GM19239 (cell line): Measurements from ENCODE around the gene MED29.

Experiments
- DNase-seq: peaks from one replicate; pipeline ENCODE4 v3.0.0; 2011; ENCODE audit warnings: low spot score; ENCODE audit not compliant: insufficient read length
- FAIRE-seq: peaks from 2 replicates; lab custom pipeline; 2011; peaks lifted over from hg19 to GRCh38; lab: Jason Lieb, UNC

The MED29 gene

DNA sequence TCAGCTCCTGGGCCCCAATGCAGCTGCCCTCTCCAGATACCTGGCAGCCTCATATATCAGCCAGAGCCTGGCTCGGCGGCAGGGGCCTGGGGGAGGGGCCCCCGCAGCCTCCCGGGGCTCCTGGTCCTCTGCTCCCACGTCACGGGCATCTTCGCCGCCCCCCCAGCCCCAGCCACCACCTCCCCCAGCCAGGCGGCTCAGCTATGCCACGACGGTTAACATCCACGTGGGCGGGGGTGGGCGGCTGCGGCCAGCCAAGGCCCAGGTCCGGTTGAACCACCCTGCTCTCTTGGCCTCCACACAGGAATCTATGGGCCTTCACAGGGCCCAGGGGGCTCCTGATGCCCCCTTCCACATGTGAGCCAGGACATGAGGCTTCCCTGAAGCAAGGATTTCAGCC lies 33.8 kb downstream of the MED29 start:
- FAIRE-seq = no peak
- DNase-seq = no peak

DNA sequence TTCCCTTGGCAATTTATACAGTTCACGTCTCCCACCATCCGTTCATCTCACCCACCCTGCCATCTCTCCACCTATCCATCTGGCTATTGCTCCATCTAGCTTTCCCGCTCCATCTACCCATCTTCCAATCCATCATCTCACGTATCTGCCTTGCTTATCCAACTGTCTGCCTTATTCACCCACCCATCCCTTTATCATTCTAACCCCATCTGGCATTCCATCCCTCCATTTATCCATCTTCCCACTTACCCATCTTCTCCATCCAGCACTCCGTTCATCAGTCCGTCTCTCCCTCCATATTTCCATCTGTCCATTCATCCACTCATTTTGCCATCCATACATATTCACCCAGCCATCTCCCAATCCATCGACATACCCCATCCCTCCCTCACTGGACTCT lies 34.6 kb downstream of the MED29 start:
- no peak for FAIRE-seq
- no peak for DNase-seq

DNA sequence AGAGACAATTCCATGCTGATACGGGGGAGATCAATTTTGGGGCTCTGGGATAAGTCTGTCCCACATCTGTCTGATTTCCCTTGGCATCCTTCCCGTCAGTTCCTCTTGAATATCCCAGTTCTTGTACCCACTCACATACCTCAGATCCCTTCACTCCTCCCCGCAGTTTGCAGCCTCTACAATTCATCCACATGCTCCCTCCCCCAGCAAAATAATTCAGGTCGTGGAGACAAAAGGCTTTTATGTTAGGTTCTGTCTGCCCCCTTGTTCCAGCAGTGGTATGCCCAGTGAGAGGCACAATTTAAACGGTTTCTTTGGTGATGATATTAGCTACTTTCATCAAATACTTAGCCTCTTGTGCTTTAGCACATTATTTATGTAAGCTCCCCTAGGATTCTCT lies 35.0 kb downstream of the MED29 start:
- FAIRE-seq (no peak), DNase-seq (no peak)

DNA sequence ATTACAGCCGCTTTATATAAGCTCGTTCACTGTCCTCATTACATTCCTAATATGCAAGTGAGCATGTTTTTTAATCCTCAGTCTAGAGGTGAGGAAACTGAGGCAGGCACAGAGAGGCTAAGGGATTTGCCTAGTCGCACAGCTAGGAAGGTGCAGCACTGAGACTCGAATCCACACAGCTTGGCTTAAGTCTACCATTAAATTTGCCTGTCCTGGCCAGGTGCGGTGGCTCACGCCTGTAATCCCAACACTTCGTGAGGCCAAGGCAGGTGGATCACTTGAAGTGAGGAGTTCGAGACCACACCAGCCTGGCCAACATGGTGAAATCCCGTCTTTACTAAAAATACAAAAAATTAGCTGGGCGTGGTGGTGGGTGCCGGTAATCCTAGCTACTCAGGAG lies 36.5 kb downstream of the MED29 start:
- no peak for FAIRE-seq

DNA sequence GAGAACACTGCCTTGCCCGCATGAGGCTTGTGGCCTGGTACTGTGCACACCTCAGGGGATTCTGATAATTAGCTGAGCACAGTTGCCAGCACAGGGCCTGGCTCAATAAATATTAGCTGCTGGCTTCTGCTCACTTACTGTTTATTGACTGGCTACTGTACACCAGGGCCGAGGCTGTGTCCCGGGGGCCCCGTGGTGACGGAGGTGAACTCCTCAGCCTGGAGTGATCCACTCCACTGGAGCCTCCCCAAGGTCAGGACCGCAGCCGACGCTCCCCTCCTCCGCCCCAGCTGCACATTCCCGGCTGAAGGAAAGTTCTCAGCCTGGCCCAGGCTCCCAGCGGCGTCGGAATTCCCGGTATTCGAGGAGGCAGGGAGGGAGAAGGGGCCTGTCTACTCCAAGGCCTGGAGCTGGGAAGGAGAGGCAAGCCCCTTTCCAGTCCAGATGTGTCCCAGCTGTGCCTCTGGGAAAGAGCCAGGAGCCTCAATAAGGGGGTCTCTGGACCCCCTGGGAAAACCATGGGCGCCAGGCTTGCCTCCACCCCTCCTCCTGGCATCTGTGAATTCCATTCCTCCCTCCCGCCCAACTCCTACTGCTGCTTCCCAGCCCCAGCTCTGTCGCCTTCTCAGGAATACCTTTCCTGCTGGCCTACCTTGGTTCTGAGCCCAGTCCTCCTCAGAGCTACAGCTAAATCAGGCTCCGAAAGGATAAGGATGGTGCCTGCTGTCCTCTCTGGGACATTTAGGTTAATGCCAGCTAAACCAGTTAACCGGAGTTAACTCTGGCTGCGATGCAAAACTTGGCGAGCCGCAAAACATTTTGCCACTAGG lies 37.3 kb downstream of the MED29 start:
- FAIRE-seq = no peak
- DNase-seq = no peak

More for the DNA sequence above, 36.5 kb downstream of the MED29 start:
- DNase-seq = no peak

DNA sequence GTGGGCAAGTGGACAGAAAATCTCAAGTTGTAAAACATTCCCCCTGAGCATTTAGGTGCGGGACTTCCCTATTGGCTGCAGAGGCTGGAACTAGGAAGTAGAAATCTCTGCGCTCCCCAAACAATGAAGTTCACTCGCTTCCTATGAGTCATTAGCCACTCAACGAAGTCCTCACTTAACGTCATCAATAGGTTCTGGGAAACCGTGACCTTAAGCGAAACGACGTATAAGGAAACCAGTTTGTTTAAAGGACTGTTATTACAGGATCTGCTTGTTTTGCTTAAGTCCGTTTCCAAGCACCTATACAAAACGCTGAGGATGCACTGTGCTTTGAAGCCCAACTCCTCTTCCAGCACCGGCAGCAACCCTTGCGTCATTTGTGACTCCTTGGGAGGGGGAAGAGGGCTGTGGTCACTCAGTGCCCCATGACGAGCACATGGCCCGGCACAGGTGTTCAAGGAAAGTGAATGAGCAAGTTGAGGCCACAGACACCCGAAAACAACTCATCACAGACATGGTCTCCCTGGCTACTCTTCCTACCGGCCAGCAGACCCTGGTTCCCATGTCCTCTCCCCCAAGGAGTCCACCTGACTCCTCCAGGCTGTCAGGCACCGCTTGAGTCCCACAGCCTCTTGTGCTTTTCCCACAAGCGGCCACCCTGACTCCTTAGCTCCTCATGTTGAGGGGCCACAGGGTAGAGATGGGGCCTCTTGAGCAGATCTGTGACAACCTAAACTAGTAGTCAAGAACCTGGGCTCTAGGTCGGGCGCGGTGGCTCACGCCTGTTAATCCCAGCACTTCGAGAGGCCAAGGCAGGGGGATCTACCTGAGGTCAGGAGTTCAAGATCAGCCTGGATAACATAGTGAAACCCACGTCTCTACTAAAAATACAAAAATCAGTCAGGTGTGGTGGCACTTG lies 39.8 kb downstream of the MED29 start:
- FAIRE-seq (peak; percentile 90), DNase-seq (no peak)

DNA sequence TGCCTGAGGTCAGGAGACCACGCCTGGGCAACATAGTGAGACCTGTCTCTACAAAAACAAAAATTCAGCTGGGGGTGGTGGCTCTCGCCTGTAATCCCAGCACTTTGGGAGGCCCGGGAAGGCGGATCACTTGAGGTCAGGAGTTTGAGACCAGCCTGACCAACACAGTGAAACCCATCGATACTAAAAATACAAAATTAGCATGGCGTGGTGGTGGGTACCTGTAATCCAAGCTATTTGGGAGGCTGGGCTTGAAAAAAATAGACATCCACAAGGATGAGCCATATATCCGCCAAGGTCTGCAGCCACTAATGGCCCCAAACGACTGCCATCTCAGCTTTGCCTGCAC lies 41.5 kb downstream of the MED29 start:
- DNase-seq = no peak
- no peak for FAIRE-seq

DNA sequence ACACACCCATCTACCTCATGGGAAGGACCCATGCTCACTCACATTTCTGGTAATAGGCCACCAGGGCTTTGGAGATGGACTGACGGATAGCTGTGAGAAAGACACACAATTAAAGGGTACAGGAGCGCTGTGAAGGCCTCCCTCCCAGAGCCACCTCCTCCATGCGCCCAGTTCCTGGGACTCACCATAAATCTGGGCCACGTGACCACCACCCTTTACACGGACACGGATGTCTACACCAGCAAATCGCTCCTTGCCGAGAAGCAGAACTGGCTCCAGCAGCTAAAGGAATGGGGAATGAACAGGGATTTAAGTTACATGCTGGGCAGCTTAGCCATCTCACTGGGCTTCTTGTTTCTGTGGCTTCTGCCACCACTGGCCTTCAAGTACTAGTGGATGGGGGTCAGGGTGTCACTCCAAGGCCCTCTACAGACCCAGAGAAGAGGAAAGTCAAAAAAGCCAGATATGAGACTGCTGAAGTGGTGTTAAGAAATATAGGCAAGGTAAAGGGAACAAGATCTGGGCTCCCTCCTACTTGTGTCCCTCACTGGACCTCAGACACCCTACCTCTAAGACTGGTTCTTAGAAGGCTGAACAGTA lies 42.4 kb downstream of the MED29 start:
- FAIRE-seq (no peak), DNase-seq (no peak)

DNA sequence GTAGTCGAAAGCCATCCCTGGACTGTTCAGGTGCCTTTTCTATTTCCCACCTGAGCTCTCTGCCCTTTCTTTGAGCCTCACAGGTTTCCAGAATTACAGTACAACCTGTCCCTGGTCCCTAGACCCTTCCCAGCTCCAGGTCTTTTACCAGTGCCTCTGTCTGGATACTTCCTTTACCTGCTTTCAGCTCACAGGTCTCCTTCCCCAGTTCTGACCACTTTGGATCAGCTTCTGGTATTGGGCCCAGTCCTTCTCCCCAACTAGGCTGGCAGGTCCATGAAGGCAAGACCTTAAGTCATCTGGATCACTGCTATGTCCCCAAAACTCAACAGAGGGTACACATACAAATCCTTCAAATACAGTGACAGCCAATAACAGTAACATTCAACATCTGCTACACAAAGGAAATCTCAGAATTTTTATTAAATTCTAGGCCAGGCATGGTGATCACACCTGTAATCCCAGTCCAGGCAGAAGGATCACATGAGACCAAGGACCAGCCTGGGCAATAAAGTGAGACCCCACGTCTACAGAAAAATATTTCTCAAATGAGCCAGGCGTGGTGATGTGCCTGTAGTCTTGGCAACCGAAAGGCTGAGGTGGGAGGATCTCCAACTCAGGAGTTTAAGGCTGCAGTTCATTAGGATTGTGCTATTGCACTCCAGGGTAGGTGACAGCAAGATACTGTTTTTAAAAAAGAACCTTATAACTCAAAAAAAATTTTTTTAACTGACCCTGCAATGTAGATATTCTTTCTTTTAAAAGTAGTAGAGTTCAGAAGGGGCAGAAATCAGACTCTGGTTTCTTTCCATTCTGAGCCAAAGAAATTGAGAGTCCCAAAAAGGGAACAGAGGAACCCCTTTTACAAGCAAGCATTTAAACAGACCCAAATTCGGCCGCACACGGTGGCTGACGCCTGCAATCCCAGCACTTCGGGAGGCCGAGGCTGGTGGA lies 43.2 kb downstream of the MED29 start:
- DNase-seq (no peak), FAIRE-seq (no peak)

DNA sequence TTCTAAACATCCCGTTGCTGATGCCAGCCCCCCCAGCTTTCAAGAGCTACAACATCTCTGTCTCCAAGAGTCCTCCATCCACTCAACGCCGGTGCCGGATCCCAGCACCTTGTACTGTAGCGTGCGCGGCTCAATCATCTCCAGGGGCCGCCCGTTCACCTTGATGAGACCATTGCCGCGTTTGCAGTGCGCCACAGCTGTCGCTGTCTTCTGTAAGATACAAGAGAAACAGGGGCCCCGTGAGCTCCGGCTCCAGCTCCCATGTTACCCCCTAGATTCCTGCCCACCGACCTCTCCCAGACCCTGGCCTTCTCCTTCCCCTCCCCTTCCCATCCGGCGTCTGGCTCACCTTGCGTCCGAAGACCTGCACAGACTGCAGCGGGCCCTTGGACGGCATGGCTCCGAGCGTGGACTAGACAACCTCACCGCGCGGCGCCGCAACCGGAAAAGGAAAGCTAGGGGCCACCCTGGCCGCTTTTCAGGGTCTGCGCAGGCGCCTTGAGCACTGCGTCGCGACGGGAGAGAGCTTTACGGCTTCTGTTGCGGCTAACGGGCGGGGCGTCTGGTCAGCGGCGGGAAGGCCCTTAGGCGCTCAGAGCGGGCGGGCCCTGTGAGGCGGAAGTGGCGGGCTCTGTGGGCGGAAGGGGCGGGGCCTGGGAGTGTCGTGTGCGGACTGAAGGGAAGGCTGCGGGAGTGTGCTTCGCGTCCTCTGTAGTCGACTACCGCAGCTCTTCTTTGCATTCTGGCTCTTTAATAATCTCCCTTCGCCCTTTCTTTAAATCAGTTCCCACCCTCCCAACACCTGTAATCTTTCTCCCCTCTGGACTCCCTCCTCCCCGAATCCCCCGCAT lies 44.5 kb downstream of the MED29 start, which contains the start of gene RPS16:
Gene RPS16 (minus strand): TSS at position 451 of the 851 bp plus-strand sequence. CDS start 54 bp downstream, at position 397.
- peak; percentile 97 for FAIRE-seq

DNA sequence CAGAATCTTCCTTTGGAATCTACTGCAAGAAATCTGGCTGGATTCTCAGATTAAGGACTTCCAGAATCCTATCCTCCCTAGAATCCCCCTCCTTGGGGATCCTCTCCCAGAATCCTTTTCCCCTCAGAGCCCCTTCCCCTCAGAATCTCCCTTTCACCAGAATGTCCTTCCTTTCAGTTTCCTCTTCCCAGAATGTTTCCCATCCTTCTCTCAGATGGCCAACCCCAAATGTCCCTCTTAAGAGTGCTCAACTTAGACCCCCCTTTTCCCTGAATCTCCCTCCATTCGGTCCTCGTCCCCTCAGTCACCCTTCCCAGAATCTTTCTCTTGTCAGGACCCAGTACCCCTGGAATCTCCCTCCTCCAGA lies 45.2 kb downstream of the MED29 start:
- DNase-seq (no peak), FAIRE-seq (no peak)

More for the DNA sequence above, 44.5 kb downstream of the MED29 start, which contains the start of gene RPS16:
- DNase-seq = peak; percentile 73

DNA sequence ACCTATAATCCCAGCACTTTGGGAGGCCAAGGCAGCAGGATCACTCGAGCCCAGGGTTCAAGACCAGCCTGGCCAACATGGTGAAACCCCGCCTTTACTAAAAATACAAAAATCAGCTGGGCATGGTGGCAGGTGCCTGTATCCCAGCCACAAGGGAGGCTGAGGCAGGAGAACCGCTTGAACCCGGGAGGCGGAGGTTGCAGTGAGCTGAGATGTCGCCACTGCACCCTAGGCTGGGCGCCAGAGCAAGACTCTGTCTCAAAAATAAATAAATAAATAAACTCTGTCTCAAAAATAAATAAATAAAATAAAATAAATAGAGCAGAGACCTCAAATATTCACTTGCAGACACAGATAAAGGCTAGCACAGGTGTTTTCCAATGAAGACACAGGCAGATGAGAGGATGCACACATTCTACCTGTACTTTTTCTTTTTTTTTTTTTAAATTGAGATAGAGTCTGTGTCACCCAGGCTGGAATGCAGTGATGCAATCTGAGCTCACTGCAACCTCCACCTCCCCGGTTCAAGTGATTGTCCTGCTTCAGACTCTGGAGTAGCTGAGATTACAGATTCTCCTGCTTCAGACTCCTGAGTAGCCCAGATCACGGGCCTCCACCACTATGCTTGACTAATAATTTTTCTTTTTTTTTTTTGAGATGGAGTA lies 47.2 kb downstream of the MED29 start:
- DNase-seq (no peak), FAIRE-seq (no peak)

DNA sequence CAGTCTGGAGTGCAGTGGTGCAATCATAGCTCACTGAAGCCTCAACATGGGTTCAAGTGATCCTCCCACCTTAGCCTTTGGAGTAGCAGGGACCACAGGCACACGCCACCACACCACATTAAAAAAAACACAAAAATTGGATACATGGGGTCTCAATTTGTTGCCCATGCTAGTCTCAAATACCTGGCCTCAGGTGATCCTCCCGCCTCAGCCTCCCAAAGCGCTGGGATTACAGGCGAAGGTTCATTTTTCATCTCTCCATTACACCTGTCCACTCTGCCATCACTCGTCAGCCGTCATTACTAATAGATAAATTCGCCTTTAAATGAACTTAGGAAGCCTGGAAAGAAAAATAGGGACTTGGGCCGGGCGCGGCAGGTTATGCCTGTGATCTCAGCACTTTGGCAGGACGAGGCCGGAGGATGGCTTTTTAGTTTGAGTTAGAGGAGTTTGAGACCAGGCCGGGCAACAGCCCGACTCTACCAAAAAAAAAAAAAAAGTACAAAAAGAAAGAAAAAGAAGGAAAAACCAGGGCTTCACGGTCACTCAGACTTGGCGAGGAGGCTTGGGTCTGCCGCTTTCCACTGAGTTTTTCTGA lies 53.5 kb downstream of the MED29 start:
- FAIRE-seq (no peak), DNase-seq (no peak)

DNA sequence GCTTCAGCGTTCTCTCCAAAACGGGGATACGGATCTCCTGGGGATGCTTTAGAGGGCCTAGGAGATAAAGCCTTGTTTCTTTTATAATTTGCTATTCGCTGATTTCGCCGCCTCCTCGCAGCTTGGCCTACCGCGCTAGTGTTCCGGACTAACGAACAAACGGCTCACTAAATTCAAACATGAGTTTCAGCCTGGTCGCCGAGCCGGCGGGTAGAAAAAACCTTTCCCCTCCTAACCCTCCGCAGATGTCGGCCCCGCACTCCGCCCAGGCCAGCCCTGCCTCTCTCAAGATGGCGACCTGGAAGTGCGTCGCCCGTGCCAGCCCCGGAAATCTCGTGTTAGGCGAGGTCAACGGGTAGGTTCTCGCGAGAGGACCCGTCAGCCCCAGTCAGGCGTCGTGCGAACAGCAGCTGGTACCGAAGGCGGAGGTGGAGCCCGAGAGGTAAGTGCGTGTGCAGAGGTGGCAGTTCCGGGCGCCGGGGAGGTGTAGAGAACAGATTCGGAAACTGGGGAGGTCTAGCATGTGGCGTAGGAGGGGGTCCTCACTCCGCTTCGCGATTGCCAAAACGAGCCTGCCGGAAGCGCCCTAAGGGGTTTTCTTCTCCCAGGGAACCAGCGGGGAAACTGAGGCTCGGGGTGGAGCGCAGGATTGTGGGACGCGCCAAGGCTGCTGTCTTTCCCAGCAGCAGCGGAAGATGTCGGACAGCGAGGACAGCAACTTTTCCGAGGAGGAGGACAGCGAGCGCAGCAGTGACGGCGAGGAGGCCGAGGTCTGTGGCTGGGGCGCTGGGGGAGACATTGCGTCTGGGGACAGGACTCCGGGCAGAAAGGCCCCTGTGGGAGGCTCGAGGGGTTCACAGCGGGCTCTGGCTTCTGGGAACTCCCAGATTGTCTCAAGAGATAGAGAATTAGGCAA lies 54.3 kb downstream of the MED29 start, which contains the start of gene SUPT5H:
Gene SUPT5H (plus strand): TSS at position 387 of the 916 bp plus-strand sequence. CDS start 309 bp downstream, at position 696.
- peak; percentile 94 for DNase-seq
- FAIRE-seq = peak; percentile 94

DNA sequence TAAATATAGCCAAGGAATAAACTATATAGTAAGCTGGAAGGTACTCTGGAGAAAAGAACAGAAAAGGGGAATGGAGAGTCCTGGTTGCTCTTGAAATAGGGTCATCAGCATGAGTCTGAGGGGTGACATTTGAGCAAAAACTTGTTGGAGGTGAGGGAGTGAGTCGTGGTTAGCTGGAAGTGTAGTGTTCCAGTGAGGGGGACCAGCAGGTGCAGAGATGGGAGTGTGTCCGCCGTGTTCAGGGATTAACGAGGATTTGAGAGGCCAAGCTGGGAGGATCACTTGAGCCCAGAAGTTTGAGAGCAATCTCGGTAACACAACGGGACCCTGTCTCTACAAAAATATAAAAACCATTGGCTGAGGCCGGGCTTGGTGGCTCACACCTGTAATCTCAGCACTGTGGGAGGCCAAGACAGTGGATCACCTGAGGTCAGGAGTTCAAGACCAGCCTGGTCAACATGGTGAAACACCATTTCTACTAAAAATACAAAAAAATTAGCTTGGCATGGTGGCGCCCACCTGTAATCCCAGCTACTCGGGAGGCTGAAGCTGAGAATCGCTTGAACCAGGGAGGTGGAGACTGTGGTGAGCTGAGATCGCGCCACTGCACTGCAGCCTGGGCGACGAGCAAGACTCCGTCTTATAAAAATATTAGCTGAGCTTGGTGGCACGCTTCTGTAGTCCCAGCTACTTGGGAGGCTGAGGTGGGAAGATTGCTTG lies 55.3 kb downstream of the MED29 start:
- FAIRE-seq = no peak
- no peak for DNase-seq

DNA sequence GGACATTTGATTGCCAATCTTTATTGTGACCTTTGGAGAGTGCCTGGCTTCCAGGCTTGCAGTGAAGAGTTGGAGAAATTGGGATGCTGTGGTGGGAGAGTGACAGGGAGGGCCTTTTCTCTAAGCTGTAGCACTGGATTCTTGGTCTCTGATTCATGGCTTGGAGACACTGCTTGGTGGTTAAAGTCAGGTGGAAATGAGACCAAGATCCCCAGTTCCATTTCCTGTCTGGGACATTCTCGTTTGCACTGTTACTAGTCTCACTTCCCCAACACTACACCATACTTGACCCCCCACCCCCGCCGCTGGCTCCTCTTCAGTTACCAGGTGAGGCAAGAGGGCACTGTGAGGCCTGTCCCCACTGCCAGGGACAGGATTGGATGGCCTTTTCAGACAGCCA lies 57.1 kb downstream of the MED29 start:
- peak; percentile 40 for FAIRE-seq
- DNase-seq = peak; percentile 52
